Lung (tissue), 12 donors: ENCODE data around the gene CACNG1. TPM values are rescaled to one million over a fixed set of nuclear protein-coding genes. Genes with fewer than 3 reads are reported as not detected.

Source experiments
- ATAC-seq: fragments of 200-7000 bp; cut with Tn5 transposase; one replicate; pipeline ENCODE4 v1.9.1; 2020; ENCODE audit warnings: moderate number of reproducible peaks; ENCODE audit not compliant: insufficient read depth, low FRiP score
- DNase-seq, 3 donors: peaks; one replicate each; pipeline ENCODE4 v3.0.0-alpha.2; 2013 to 2017
- H3K27ac ChIP-seq, 2 donors: one replicate each; pipeline ENCODE4 v1.5.1; 2013; ENCODE audit warnings: mild to moderate bottlenecking in 2 of 2, moderate library complexity in 2 of 2, control low read depth in 1 of 2, inconsistent platforms in 1 of 2, low read depth in 1 of 2, low read length in 1 of 2
- H3K27me3 ChIP-seq, 3 donors: one replicate each; pipeline ENCODE4 v1.5.1; 2013; ENCODE audit warnings: low read length in 2 of 3; ENCODE audit not compliant: control insufficient read depth in 3 of 3, insufficient read depth in 3 of 3
- H3K36me3 ChIP-seq, 4 donors: one replicate each; pipeline ENCODE4 v1.5.1; 2013; ENCODE audit warnings: low read length in 4 of 4, mild to moderate bottlenecking in 1 of 4, moderate library complexity in 1 of 4; ENCODE audit not compliant: control insufficient read depth in 4 of 4, insufficient read depth in 4 of 4
- H3K4me1 ChIP-seq, 5 donors: one replicate each; pipeline ENCODE4 v1.5.1; 2013; ENCODE audit warnings: low read length in 5 of 5, mild to moderate bottlenecking in 2 of 5, moderate library complexity in 1 of 5; ENCODE audit not compliant: control insufficient read depth in 5 of 5, insufficient read depth in 5 of 5
- H3K4me3 ChIP-seq: one replicate; pipeline ENCODE4 v1.5.1; 2013; ENCODE audit warnings: mild to moderate bottlenecking, control low read depth, moderate library complexity
- H3K9ac ChIP-seq, 2 donors: one replicate each; pipeline ENCODE4 v1.5.1; 2013; ENCODE audit warnings: low read length in 2 of 2, control low read depth in 1 of 2; ENCODE audit not compliant: insufficient read depth in 1 of 2
- H3K9me3 ChIP-seq, 4 donors: one replicate each; pipeline ENCODE4 v1.5.1; 2013; ENCODE audit warnings: low read length in 3 of 4, mild to moderate bottlenecking in 1 of 4, moderate library complexity in 1 of 4; ENCODE audit not compliant: control insufficient read depth in 4 of 4, insufficient read depth in 3 of 4
- WGBS, 2 donors: extraction: QIAGEN DNeasy Blood & Tissue Kit; methylation state at CpG; one replicate each; pipeline ENCODE4 v1.1.7; 2013; 5-methylcytosine and 5-hydroxymethylcytosine counted together
- polyA plus RNA-seq, 2 donors: library from polyadenylated mRNA; stranded (reverse); fragments of 200-250 nt; gene quantifications; one replicate each; pipeline ENCODE4 v1.2.1, GENCODE V29; 2013
- total RNA-seq, 2 donors: library from RNA; depleted of rRNA in 1 of 2; stranded (reverse); fragments of >200 nt in 1 of 2; gene quantifications; one replicate each; pipeline ENCODE4 v1.2.1, GENCODE V29; 2014 to 2021
- TF ChIP-seq, protein P1 (sequence below): IDR thresholded peaks from 2 replicates; pipeline ENCODE4 v1.5.1; 2012; ENCODE audit warnings: mild to moderate bottlenecking; ENCODE audit errors: control extremely low read depth, extremely low read depth
- donor health status: control.
- donor health status: control.
- donor health status: Bipolar disorder and iron deficiency.
- donor health status: healthy.
- donor health status: DM: yes; HTN: yes; CAD: no.

Gene CACNG1
- total and polyA plus RNA-seq, 4 donors: 0.05 to 0.08 TPM; not detected in 2

DNA sequence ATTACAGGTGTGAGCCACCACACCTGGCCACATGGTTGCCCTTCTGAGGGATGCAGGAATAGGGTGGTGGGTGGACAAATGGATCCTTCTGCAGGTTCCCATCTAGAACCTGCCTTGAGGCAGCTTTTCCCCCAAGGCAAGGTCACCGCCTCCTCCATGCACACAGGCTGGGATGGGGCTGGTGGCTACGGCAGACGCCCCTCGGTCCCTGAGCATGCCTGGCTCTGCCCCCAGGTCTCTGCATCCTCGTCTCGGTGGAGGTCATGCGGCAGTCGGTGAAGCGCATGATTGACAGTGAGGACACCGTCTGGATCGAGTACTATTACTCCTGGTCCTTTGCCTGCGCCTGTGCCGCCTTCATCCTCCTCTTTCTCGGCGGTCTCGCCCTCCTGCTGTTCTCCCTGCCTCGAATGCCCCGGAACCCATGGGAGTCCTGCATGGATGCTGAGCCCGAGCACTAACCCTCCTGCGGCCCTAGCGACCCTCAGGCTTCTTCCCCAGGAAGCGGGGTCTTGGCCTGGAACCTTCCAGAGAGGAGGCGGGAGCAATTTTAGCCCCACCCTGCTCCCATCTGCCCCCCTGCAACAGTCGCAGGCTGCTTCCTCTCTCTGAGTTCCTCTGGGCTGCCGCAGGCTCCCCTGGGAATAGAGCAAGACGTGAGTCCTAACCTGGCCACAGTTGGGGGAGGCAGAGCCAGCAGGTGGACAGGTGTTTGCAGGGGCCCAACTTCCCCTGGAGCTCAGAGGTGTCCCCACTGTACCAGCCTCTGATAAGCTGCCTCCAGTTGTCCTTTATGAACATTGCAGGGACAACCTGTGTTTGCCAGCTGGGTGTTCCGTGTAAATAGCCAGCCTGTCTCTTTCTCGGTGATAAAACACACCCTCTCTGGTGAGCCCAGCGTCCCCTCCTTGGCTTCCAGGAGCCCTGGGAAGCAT lies 11.7 kb downstream of the CACNG1 start:
- 89 to 91% methylated on average over 29 of the region's 29 CpGs for WGBS, 2 donors
- Histone ChIP-seq H3K9ac (no peak overlapping the region), H3K27me3 (no peaks in the 10 kb centered on the region), H3K4me1 (peaks cover 0 to 4% (median 0%) of the 10 kb centered on the region in 5 donors), H3K27ac (no peak overlapping the region), H3K9me3 (peaks cover 0 to 7% (median 0%) of the 10 kb centered on the region in 4 donors), H3K36me3 (no peaks in the 10 kb centered on the region), H3K4me3 (no peak overlapping the region)
- ATAC-seq (no peak), DNase-seq (no peak)
- TF ChIP-seq, protein P1, sequence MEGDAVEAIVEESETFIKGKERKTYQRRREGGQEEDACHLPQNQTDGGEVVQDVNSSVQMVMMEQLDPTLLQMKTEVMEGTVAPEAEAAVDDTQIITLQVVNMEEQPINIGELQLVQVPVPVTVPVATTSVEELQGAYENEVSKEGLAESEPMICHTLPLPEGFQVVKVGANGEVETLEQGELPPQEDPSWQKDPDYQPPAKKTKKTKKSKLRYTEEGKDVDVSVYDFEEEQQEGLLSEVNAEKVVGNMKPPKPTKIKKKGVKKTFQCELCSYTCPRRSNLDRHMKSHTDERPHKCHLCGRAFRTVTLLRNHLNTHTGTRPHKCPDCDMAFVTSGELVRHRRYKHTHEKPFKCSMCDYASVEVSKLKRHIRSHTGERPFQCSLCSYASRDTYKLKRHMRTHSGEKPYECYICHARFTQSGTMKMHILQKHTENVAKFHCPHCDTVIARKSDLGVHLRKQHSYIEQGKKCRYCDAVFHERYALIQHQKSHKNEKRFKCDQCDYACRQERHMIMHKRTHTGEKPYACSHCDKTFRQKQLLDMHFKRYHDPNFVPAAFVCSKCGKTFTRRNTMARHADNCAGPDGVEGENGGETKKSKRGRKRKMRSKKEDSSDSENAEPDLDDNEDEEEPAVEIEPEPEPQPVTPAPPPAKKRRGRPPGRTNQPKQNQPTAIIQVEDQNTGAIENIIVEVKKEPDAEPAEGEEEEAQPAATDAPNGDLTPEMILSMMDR: no peak

DNA sequence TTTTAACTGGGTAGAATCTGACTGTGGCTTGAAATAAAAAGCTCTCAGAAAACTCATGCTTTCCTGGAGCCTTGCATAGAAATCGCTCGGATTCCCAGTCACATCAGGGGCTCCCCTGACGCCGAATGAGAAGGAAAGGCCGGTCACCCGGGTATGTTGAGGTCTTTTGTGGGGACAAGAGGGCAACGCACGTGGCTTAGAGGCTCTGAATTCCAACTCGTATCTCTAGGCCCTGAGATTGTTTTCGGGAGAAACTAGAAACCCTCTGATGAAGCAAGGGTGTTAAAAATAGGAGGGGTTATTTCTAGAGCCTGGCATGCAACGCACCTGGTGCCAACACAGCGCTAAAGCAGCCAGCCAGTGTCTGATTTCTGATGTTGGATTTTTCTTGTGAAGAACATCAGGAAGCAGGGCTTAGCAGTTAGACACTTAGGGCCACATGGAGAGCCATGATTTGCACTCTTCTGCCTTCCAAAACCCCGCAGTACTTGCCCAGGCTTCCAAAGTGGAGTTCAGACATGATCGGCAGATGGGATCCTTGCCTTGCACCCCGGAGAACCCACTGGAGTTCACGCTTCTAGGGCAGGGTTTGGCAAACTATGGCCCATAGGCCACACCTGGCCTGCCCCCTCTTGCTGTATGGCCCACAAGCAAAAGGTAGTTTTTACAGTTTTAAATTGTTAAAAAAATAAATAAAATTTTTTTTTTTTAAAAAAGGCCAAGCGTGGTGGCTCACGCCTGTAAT lies 12.6 kb downstream of the CACNG1 start:
- Histone ChIP-seq H3K36me3 (no peaks in the 10 kb centered on the region), H3K9me3 (peaks cover 0 to 5% (median 0%) of the 10 kb centered on the region in 4 donors), H3K9ac (no peak overlapping the region), H3K27me3 (no peaks in the 10 kb centered on the region), H3K4me1 (peaks cover 0 to 4% (median 0%) of the 10 kb centered on the region in 5 donors), H3K4me3 (no peak overlapping the region), H3K27ac (no peak overlapping the region)
- DNase-seq (no peak), ATAC-seq (no peak)
- TF ChIP-seq, protein P1: no peak
- 91 to 94% methylated on average over 18 of the region's 18 CpGs for WGBS, 2 donors

DNA sequence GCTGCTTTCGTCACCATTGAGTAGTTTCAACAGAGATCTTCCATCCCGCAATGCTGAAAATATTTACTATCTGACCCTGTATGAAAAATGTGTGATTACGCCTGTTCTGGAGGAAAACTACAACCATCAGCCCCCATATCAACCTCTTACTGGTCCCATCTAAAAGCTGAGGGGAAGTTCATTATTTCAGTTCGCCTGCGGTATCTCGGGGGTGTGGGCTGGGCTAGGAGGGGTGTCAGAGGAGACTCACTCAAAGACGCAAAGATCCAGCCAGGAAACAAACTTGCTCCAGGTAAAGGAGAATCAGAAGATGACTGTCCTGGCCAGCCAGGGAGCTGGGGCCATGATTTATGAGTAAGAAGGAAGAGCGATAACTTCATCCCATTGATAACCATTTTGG lies 13.7 kb downstream of the CACNG1 start:
- 95 to 97% methylated on average over 8 of the region's 8 CpGs for WGBS, 2 donors
- Histone ChIP-seq H3K36me3 (no peaks in the 10 kb centered on the region), H3K27ac (no peak overlapping the region), H3K27me3 (no peaks in the 10 kb centered on the region), H3K9ac (no peak overlapping the region), H3K4me3 (no peak overlapping the region), H3K4me1 (peaks cover 0 to 4% (median 0%) of the 10 kb centered on the region in 5 donors), H3K9me3 (peaks cover 0 to 5% (median 0%) of the 10 kb centered on the region in 4 donors)
- DNase-seq (no peak), ATAC-seq (no peak)
- TF ChIP-seq, protein P1: no peak
